Colonic mucosa (tissue), 4 donors: ENCODE data around the gene RIPOR3. TPM values are rescaled to one million over a fixed set of nuclear protein-coding genes. Genes with fewer than 3 reads are reported as not detected.
A peak's percentile ranks its signal among the peaks of the same experiment; 100 is the strongest.

Source experiments
- DNase-seq: peaks from one replicate; pipeline ENCODE4 v3.0.0-alpha.2; 2020
- H3K27ac ChIP-seq: fragments of 200-600 bp; one replicate; pipeline ENCODE4 v1.8.0; 2021
- H3K27me3 ChIP-seq: fragments of 200-600 bp; one replicate; pipeline ENCODE4 v1.8.0; 2021
- H3K36me3 ChIP-seq: fragments of 200-600 bp; one replicate; pipeline ENCODE4 v1.8.0; 2021
- H3K4me1 ChIP-seq: fragments of 200-600 bp; one replicate; pipeline ENCODE4 v1.8.0; 2021; ENCODE audit warnings: mild to moderate bottlenecking
- H3K4me3 ChIP-seq: fragments of 200-600 bp; one replicate; pipeline ENCODE4 v1.8.0; 2021
- H3K9ac ChIP-seq, 2 donors: one replicate each; pipeline ENCODE4 v1.7.0; 2013; ENCODE audit warnings: control low read depth in 2 of 2, low read depth in 2 of 2, low read length in 2 of 2
- H3K9me3 ChIP-seq: fragments of 200-600 bp; one replicate; pipeline ENCODE4 v1.8.0; 2021
- intact Hi-C: fragments of 100-400 bp; cut with DNase I; formaldehyde crosslinking; loops from one replicate; pipeline ENCODE4 v1.14.1; 2022
- total RNA-seq, 2 donors: library from RNA; stranded (reverse); fragmentation: NEBNext Ultra II Directional in 1 of 2; extraction: Animal tissue kit (Norgen Biotek cat#: 25700) in 1 of 2; gene quantifications; one replicate each; pipeline ENCODE4 v1.2.1, GENCODE V29; 2021
- TF ChIP-seq, protein P1 (sequence below): fragments of 200-600 bp; IDR thresholded peaks from one replicate; pipeline ENCODE4 v1.8.0; 2022; ENCODE audit warnings: antibody characterized with exemption, mild to moderate bottlenecking
- donor health status: healthy.
- donor health status: DM: no; HTN: no; CAD: no.
- donor health status: DM: no; HTN: no; CAD: no.

RIPOR3 gene
- total RNA-seq, 2 donors from 2014 or later, result 1.9 to 2.9 TPM

DNA sequence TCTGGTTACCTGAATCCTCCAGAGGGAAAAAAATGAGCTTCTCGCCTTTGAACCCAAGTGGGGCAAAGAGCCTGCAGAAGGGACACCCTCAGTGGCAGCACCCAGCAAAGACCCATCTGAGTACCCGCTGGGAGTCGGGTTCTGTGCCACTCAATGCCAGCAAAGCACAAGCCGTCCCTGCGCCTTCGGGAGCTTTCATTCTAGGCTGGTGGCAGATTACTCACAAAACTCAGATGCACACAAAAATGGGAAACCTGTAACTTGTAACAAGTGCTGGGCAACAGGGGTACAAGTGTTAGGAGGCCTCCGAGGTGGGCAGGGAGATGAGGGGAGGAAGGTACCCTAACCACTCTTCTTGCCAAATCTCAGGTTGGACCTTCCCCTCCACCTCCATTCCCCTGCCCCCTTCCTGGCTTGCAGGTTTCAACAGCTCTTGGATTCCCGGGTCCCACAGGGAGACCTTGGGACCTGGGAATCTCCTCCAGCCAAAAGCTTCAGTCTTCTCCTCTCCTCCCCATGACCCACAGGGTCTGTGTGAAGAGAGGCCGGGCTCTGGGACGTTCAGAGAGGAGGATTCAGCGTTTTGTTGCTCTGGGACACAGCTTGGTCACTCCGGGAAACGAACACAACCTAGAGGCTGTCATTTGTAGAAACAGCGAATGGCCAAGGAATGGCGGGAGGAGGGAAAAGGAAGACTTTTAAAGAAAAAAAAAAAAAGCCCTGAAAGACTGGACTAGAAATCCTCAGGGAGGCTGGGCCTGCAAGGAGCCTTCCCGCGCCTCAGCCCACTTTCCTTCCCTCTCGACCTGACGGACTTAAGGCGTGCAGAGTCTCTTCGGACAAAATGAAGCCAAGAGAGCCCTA lies 38.8 kb upstream of the RIPOR3 start:
- Histone ChIP-seq H3K4me3 (peak overlapping the region; percentile 94), H3K9me3 (no peaks in the 10 kb centered on the region), H3K9ac (peak overlapping the region; percentile 87 to 89), H3K4me1 (no peaks in the 10 kb centered on the region), H3K36me3 (no peaks in the 10 kb centered on the region), H3K27ac (peak overlapping the region; percentile 83), H3K27me3 (no peaks in the 10 kb centered on the region)
- TF ChIP-seq, protein P1, sequence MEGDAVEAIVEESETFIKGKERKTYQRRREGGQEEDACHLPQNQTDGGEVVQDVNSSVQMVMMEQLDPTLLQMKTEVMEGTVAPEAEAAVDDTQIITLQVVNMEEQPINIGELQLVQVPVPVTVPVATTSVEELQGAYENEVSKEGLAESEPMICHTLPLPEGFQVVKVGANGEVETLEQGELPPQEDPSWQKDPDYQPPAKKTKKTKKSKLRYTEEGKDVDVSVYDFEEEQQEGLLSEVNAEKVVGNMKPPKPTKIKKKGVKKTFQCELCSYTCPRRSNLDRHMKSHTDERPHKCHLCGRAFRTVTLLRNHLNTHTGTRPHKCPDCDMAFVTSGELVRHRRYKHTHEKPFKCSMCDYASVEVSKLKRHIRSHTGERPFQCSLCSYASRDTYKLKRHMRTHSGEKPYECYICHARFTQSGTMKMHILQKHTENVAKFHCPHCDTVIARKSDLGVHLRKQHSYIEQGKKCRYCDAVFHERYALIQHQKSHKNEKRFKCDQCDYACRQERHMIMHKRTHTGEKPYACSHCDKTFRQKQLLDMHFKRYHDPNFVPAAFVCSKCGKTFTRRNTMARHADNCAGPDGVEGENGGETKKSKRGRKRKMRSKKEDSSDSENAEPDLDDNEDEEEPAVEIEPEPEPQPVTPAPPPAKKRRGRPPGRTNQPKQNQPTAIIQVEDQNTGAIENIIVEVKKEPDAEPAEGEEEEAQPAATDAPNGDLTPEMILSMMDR, result no peak
- intact Hi-C loops, result loop anchor here (10.0 kb wide), 1 partner anchor 545 kb away; no protein-coding TSS in a partner anchor
- DNase-seq, result peak; percentile 47

DNA sequence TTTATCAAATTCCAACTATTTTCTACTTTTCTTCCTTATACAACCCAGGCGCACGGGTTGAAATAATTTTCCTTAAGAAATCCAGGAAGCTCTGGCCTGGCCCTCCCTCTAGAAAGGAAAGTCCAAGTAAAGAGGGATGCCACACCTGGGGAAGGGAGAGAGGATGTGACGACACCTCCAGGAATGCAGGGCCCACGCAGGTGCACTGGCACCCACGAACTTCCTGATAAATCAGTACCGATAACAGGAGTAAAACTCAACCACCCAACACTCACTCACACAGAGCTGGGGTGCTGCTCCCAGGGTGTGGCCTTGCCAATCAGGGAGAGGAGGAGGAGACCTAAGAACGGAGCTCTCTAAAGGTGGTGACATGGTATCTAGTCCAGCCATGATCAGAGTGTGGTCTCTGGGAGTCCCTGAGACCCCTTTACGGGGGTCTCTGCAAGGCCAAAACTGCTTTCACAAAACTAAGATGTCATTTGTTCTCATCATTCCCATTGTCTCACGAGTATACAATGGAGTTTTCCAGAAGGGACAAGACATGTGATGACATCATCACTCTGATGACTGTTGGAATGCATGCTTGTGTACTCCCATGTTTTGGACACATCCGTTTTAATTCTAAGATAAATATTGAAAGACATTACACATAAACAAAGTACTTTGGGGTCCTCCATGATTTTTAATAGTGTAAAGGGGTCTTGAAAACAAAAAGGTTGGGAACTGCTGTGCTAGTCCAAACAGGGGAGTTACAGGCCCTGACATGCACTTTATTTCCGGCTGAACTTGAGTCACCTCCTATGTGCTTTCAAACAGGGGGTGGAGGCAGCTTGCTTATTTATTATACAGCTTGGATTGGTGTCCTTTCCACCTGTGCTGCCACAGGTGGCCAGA lies 37.9 kb upstream of the RIPOR3 start:
- DNase-seq, result peak; percentile 77
- Histone ChIP-seq H3K9ac (peak overlapping the region in 1 of 2 donors; percentile 89), H3K4me3 (no peak overlapping the region), H3K27me3 (no peaks in the 10 kb centered on the region), H3K4me1 (no peaks in the 10 kb centered on the region), H3K9me3 (no peaks in the 10 kb centered on the region), H3K36me3 (no peaks in the 10 kb centered on the region), H3K27ac (peak overlapping the region; percentile 83)
- TF ChIP-seq, protein P1, result no peak
- intact Hi-C loops, result no loop called here

DNA sequence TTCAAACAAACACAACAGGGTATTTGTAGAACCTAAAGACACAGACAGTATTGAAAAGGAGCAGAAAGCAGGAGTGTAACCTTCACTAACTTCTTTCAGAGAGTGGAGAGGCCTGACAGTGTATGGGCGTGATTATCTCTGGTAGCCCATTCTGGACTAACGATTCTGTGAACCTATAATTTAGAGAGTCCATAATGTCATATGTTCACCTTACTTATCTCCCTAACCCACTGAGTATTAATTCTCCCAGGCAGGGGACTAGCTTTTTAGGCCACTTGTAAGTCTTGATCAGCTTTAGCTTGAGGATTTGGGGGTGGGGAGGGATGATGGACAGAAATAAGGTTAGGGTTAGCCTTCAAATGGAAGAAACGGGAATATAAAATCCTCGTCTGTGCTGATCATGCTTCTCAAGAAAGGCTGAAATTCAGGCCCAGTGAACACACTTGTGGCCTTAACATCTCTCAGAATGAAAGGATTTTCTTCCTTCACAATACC lies 37.2 kb upstream of the RIPOR3 start:
- DNase-seq, result no peak
- TF ChIP-seq, protein P1, result no peak
- H3K27ac ChIP-seq, result peak overlapping the region; percentile 83
- no peak overlapping the region for H3K4me3 ChIP-seq
- H3K4me1 ChIP-seq, result no peaks in the 10 kb centered on the region
- peak overlapping the region in 1 of 2 donors; percentile 42 for H3K9ac ChIP-seq
- no peaks in the 10 kb centered on the region for H3K27me3 ChIP-seq
- H3K36me3 ChIP-seq, result no peaks in the 10 kb centered on the region
- intact Hi-C loops, result no loop called here
- H3K9me3 ChIP-seq, result no peaks in the 10 kb centered on the region

DNA sequence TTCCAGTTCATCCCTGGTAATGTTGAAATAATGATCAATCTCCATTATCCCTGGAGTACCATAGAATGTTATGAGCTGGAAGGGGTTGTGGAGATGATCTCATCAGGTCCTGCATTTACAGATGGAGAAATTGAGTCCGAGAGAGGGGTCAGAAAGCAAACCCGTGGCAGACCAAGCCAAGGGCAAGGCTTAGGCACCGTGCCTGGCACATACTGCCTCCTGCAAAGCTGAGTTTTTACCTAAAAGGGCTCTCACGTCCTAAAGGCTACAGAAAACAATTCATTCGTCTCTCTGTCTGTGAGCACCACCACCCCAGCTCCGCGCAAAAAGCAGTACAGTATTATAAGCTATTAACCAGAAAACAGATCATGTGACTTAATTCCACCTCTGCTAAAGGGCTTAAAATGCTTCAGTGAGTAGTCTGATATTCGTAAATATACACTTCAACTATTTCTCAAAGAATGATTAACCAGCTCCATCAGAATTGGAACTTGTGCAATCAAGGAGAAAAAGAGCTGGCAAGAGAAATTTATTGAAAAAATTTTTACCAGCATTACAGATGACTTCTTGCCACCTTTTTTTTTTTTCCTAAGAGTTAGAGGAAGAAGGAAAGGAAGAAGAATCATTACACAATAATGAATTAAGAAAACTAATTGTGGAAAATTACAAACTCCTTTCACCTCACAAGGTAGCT lies 36.6 kb upstream of the RIPOR3 start:
- no peaks in the 10 kb centered on the region for H3K9me3 ChIP-seq
- H3K36me3 ChIP-seq, result no peaks in the 10 kb centered on the region
- no peak overlapping the region for H3K4me3 ChIP-seq
- H3K9ac ChIP-seq, result no peak overlapping the region
- no peak for DNase-seq
- peak overlapping the region; percentile 83 for H3K27ac ChIP-seq
- H3K27me3 ChIP-seq, result no peaks in the 10 kb centered on the region
- TF ChIP-seq, protein P1, result no peak
- intact Hi-C loops, result no loop called here
- no peaks in the 10 kb centered on the region for H3K4me1 ChIP-seq
